HG02852 (cell line): ENCODE results near the gene AOAH.
"Not testable (repeated sequence)": the region's sequence is repeated elsewhere in the genome, so short reads cannot be mapped to it uniquely, and the experiment has no call there.

ENCODE experiments used
- ATAC-seq: cut with Tn5 transposase; IDR thresholded peaks from one replicate; pipeline ENCODE4 v1.9.1; 2021; ENCODE audit warnings: mild to moderate bottlenecking, moderate library complexity; ENCODE audit not compliant: unreplicated experiment

AOAH gene

DNA sequence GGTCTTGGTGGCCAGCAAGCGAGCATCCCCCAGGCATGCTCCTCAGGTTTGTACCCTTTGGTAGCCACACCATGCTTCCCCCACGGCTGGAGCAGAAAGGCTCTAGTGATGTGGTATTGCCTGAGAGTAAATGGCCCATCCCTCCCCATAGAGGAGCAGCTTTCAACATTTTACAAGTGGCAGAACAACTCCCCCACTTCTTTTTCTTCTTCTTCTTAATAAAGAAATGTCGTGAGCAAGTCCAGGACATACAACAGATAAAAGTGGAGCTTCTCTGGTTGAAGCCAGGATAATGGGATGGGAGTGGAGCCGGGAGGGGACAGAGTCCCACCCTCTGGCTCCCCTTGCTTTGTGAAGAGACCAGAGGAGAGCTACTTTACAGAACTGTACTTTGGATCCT, 203.2 kb downstream of the AOAH start:
- no peak for ATAC-seq

DNA sequence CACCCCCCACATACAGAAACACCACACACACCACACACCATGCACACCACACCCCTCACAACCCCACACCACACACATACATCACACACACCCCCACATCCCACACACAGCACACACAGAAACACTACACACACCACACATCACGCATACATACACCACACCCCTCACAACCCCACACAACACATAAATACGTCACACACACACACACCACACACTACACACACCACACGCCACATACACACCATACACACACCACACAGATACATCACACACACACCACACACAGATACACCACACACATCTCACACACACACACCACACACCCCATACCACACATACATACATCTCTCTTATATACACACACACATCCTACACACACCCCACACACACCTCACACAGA, 208.4 kb downstream of the AOAH start:
- ATAC-seq: no peak

DNA sequence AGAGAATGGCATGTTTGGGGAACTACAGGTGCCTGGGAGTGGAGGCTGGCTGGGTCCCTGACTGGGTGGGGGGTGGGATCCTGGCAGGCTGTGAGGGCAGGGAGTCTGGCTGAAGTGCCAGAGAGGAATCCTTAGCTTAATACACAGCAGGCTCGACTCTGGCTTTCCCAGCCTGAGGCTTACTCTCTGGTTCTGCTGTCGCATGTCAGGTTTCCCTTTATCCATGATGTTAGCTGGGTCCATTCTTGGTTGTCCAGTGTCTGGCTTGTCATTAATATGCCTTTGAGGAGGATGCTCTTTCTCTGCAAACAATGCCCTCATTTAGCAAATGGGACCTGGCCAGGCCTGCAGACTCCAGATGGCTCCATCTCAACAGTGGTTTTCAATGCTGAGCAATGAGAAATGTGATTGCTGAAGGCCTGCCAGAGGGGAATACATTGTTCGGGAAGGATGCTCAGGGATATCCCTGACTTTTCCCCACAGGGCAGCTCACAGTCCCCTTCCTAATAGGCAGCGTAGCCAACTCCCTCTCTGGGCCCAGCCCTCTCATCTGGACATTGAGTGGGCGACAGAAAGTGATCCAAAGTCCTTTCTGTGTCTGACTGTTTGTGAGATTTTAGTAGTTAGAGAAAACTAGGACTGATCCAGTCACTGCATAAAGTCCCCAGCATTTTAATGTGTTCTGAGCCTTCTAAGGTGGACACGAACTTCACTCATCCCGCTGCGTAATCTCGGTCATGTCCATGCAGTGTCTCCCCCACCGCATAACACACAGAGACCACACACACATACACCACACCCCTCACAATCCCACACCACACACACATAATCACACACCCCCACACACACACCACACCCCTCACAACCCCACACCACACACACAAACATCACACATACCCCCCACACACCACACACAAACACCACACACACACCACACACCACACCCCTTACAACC, 209.7 kb downstream of the AOAH start:
- no peak for ATAC-seq

DNA sequence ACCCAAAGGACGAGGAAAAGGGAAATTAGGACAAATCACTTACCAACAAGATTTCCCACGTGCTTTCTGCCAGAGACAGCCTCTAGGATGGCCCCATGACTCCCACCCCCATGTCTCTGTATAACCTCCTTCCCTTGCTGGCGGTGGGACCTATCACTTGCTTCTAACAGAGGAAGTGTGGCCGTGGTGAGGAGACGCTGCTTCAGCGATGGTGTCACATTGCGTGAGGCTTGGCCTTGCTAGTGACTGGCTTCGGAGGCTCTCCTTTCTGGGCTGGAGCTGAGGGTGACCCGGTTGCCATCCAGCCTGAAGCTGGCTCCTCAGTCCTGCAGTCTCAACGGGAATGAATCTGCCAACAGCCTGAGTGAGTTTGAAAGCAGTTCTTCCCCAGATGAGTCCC, 210.9 kb downstream of the AOAH start:
- ATAC-seq: no peak

- ATAC-seq: no peak
Measured at GRCh38 chr7:36512616-36513015, 211.7 kb downstream of the AOAH start.

- ATAC-seq: no peak
Measured at GRCh38 chr7:36509962-36510361, 214.3 kb downstream of the AOAH start.

DNA sequence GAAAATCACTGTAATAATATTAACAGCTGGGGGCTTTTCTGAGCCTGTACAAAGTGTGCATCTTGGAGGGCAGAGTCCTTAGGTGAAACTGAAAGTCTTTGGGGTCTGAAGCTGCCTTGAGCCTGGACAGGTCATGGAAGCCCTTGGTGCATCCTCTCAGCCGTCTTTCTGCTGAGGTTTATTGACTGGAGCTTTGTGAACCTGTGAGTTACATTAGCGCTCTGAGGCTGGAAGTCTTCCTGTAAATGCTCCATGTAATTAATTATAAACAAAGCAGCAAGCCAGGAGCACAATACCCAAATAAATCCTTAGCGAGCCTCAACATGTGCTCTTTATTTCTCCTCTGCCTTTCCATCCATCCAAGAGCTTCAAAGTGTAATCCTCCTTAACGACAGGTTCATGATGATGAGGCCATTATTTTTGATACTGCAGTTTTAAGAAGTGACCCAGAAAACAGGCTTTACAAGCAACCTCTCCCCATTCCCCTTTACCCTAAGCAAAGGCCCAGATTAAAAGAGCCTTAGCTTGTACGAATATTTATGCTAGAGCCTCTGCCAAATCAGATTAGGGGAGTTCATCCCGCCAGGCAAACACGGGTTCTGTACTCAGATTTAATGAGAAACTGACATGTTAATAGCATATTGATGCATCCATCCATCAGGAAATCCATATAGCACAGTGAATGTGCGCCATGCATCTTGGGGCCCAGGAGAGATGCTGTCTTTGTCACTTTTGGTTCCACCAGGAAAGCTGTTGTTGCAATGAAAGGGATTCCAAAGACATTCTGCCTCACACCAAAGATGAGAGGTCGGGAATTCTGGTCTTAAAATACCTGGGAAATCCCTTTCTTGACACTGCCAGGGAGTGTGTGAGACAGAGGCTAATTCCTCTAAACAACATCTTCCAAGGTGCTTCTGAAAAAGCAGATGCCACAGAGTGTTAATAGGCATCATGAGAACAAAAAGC, 216.5 kb downstream of the AOAH start:
- ATAC-seq: no peak

DNA sequence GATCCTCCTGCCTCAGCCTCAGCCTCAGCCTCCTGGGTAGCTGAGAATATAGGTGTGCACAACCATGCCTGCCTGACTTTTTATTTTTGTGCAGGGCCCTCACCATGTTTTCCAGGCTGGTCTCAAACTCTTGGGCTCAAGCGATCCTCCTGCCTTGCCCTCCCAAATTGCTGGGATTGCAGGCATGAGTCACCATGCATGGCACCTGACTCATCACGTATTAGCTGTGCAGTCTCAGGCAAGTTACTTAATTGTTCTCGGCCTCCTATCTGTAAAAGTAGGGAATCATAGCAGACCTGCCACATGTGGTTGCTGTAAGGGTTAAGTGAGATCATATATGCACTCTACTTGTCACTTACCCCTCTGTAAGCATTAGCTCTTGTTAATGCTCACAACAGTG, 217.5 kb downstream of the AOAH start:
- no peak for ATAC-seq

DNA sequence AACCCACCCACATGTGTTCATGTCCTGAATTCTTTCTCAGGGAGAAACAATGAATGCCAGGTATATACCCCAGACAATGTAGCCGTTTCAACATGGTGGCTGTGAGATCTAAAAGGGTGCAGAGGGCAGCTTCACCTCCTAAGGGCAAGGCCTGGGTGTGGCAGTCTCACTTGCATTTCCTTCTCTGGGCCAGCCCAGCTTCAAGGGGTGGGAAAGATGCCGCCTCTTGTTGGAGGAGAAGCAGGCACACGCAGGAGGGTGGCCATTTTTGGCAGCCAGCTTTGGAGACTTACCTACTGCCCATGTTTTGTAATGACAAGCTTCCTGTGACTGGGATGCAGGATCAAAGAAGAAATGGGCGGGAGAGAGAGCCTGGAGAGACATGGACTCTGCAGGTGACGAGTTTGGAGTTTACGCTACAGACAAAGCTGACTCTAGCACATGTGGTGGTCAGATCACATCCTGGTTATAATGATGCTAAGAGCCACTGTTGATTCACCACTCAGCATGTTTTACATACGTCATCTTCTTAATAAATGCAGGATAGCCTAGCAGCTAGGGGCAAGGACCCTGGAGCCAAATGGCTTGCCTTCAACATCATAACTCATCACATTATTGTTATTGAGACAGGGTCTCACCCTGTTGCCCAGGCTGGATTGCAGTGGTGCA, 218.0 kb downstream of the AOAH start:
- no peak for ATAC-seq

DNA sequence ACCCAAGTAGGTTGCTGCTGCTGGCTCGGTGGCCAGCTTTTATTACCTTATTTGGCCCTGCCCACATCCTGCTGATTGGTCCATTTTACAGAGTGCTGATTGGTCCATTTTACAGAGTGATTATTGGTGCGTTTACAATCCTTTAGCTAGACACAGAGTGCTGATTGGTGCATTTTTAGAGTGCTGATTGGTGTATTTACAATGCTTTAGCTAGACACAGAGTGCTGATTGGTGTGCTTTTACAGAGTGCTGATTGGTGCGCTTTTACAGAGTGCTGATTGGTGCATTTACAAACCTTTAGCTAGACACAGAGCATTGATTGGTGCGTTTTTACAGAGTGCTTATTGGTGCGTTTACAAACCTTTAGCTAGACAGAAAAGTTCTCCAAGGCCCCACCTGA, 219.7 kb downstream of the AOAH start:
- ATAC-seq: not testable (repeated sequence)

DNA sequence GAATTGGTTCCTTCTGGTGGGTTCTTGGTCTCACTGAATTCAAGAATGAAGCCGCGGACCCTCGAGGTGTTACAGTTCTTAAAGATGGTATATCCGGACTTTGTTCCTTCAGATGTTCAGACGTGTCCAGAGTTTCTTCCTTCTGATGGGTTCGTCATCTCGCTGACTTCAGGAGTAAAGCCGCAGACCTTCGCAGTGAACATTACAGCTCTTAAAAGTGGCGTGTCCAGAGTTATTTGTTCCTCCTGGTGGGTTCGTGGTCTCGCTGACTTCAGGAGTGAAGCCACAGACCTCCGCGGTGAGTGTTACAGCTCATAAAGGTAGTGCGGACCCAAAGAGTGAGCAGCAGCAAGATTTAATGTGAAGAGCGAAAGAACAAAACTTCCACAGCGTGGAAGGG, 220.1 kb downstream of the AOAH start:
- ATAC-seq: not testable (repeated sequence)

DNA sequence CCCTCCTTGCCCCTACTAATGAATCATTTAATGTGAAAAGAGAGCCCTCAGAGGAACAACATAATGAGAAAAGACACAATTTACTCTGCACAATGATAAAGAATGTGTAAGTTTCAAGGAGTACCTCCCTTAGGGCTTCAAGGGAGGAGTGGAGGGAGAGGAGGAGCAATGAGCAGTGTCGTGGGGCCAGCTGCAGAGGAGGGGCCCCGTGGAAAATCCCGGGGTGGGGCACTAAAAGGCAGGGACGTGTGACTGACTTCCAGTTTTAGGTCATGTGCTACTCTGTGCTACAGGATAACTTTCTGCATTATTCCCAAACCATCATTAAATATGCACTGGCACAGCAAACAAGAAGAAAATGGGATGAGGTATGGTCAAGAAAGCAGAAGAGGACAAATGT, 226.5 kb downstream of the AOAH start:
- no peak for ATAC-seq

DNA sequence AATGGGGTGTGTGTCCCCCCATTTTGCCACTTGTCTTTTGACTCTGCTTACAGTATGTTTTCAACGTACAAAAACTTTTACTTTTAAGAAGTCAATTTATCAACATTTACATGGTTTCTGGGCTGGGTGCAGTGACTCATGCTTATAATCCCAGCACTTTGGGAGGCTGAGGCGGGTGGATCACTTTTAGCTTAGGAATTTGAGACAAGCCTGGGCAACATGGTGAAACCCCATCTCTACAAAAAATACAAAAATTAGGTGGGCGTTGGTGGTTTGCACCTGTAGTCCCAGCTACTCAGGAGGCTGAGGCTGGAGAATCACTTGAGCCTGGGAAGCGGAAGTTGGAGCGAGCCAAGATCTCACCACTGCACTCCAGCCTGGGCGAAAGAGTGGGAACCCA, 227.1 kb downstream of the AOAH start:
- not testable (repeated sequence) for ATAC-seq

DNA sequence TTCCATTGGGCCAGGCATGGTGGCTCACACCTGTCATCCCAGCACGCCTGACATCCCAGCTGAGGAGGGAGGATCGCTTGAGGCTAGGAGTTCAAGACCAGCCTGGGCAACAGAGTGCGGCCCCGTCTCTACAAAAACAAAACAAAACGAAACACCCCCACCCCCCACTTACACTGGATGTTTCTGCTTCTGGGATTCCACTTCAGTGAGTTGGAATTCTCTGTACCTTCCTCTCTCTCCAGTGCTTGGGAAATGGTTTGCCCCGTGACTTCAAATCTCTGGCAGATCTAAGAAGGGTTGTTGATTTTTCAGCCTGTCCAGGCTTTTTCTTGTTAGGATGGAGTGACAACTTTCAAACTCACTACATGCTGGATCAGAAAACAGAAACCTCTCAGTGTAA, 227.7 kb downstream of the AOAH start:
- no peak for ATAC-seq

DNA sequence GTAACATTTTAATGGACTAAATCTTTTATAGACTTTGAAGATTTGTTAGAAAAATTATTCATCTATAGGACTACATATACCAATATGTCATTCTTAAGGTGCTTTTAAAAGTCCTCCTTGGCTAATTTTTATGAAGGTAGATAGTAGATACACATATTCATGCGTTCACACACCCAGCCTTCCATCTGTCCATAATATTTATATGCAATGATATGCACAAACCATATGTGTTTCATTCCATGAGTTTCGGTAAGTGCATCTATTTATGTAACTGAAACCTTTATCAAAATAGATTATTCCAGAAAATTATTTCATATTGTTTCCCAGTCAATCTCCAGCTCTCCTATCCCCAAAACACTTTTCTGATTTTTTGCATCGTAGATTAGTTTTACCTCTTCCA, 233.0 kb downstream of the AOAH start:
- no peak for ATAC-seq

- no peak for ATAC-seq
Measured at GRCh38 chr7:36490419-36490830, 233.9 kb downstream of the AOAH start.

GRCh38 chr7:36488672-36489071, 235.6 kb downstream of the AOAH start:
- ATAC-seq: not testable (repeated sequence)

GRCh38 chr7:36487756-36488336, 236.4 kb downstream of the AOAH start:
- ATAC-seq: no peak

- ATAC-seq: no peak
Measured at GRCh38 chr7:36486336-36486735, 238.0 kb downstream of the AOAH start.

GRCh38 chr7:36484265-36484664, 240.0 kb downstream of the AOAH start:
- ATAC-seq: no peak

GRCh38 chr7:36483853-36484252, 240.4 kb downstream of the AOAH start:
- ATAC-seq: not testable (repeated sequence)
